PC-3 (cell line): Measurements from ENCODE around the gene DAP3. TPM values are rescaled to one million over a fixed set of nuclear protein-coding genes. Genes with fewer than 3 reads are reported as not detected.
A peak's percentile ranks its signal among the peaks of the same experiment; 100 is the strongest.
"Not testable (repeated sequence)": the region's sequence is repeated elsewhere in the genome, so short reads cannot be mapped to it uniquely, and the experiment has no call there.

Source experiments
- ATAC-seq: fragments of 200-7000 bp; cut with Tn5 transposase; 2 replicates; pipeline ENCODE4 v1.9.1; 2020; ENCODE audit warnings: mild to moderate bottlenecking, moderate library complexity
- BruUV-seq: library from RNA; stranded (reverse); fragments of 400-500 nt; replicated peaks from 2 replicates; lab custom pipeline; 2021; lab: Mats Ljungman, UMichigan
- CTCF ChIA-PET: fragments of 300-600 bp; sonication (Branson Sonifier 250); formaldehyde crosslinking; loops from one replicate; lab custom pipeline; 2022; ENCODE audit warnings: antibody characterized with exemption; lab: Charles Lee
- POLR2A ChIA-PET: fragments of 300-600 bp; sonication (Branson Sonifier 250); formaldehyde crosslinking; loops from one replicate; lab custom pipeline; 2022; ENCODE audit warnings: antibody characterized with exemption; ENCODE audit not compliant: unreplicated experiment; lab: Charles Lee
- DNase-seq: peaks from one replicate; pipeline ENCODE4 v3.0.0-alpha.2; 2015
- H2AFZ ChIP-seq: fragments of 300-600 bp; sonication (generic); 2 replicates; pipeline ENCODE4 v1.6.0; 2016; ENCODE audit warnings: antibody characterized with exemption, low read length
- H3F3A ChIP-seq: fragments of 300-600 bp; sonication (generic); one replicate; pipeline ENCODE4 v1.6.0; 2017; ENCODE audit warnings: antibody characterized with exemption, low read length, control low read depth, mild to moderate bottlenecking; ENCODE audit not compliant: unreplicated experiment
- H3K27ac ChIP-seq: fragments of 300-600 bp; sonication (generic); 2 replicates; pipeline ENCODE4 v1.5.1; 2016; ENCODE audit warnings: mild to moderate bottlenecking, low read length
- H3K27me3 ChIP-seq: fragments of 300-600 bp; sonication (generic); 2 replicates; pipeline ENCODE4 v1.6.1; 2016; ENCODE audit warnings: low read length, mixed read lengths
- H3K36me3 ChIP-seq: fragments of 300-600 bp; sonication (generic); 2 replicates; pipeline ENCODE4 v1.6.1; 2016; ENCODE audit warnings: low read depth, mixed run types, low read length, mixed read lengths
- H3K4me1 ChIP-seq: fragments of 300-600 bp; sonication (generic); 2 replicates; pipeline ENCODE4 v1.5.1; 2016; ENCODE audit warnings: low read length; ENCODE audit not compliant: insufficient read depth
- H3K4me2 ChIP-seq: fragments of 300-600 bp; sonication (generic); 2 replicates; pipeline ENCODE4 v1.6.0; 2016; ENCODE audit warnings: low read length
- H3K4me3 ChIP-seq: fragments of 300-600 bp; sonication (generic); 2 replicates; pipeline ENCODE4 v1.5.1; 2016; ENCODE audit warnings: mild to moderate bottlenecking, low read length, mixed read lengths
- H3K79me2 ChIP-seq: fragments of 300-600 bp; sonication (generic); 2 replicates; pipeline ENCODE4 v1.6.1; 2017; ENCODE audit warnings: low read length, mixed read lengths
- H3K9ac ChIP-seq: fragments of 300-600 bp; sonication (generic); 2 replicates; pipeline ENCODE4 v1.6.0; 2016; ENCODE audit warnings: mild to moderate bottlenecking, low read length
- H3K9me2 ChIP-seq: fragments of 300-600 bp; sonication (generic); replicated peaks from 2 replicates; pipeline ENCODE4 v1.6.1; 2016; ENCODE audit warnings: mixed run types, low read length, mixed read lengths
- H3K9me3 ChIP-seq: fragments of 300-600 bp; sonication (generic); 2 replicates; pipeline ENCODE4 v1.6.1; 2016; ENCODE audit warnings: low read length, mixed read lengths
- H4K20me1 ChIP-seq: fragments of 300-600 bp; sonication (generic); 2 replicates; pipeline ENCODE4 v1.6.1; 2016; ENCODE audit warnings: low read length, mixed read lengths
- EZH2 ChIP-seq: fragments of 300-600 bp; sonication (generic); IDR thresholded peaks from one replicate; pipeline ENCODE4 v1.6.1; 2017; ENCODE audit warnings: antibody characterized with exemption, mild to moderate bottlenecking, low read length; ENCODE audit not compliant: unreplicated experiment
- EZH2phosphoT487 ChIP-seq: fragments of 300-600 bp; sonication (generic); IDR thresholded peaks from 2 replicates; pipeline ENCODE4 v1.6.1; 2018; ENCODE audit warnings: mild to moderate bottlenecking, antibody characterized with exemption, low read length, borderline replicate concordance
- intact Hi-C: fragments of 100-400 bp; cut with micrococcal nuclease; formaldehyde crosslinking; loops from 2 replicates; pipeline ENCODE4 v1.9.0; 2023
- total RNA-seq: library from RNA; depleted of rRNA; stranded (reverse); fragments of >200 nt; gene quantifications from 2 replicates; pipeline ENCODE4 v1.2.3, GENCODE V29; 2014
- TF ChIP-seq, protein P1 (sequence below): fragments of 300-600 bp; sonication (generic); conservative IDR thresholded peaks from 2 replicates; pipeline ENCODE4 v1.5.1; 2017; ENCODE audit warnings: antibody characterized with exemption, low read depth, mild to moderate bottlenecking, low read length

DAP3 gene
- total RNA-seq, 1 experiment from 2014 or later, result 144 TPM

DNA sequence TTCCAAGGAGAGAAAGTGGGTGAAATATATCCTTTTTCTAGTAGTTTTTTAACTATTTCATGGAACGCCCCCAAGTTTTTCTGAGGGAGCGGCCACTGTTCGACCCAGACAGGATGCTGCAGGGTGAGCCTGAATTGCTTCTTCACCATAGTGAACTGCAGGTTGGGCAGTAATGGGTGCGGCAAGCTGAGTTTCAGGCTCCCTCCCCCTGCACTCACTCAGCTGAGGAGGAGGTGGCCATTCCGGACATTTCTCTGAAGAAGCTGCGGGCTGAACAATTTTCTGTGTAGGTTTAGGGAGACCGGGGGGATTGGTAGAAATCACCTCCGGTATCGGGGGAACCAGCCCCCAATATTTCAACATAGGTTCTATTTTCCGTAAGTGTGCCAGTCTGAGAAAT, 8.2 kb downstream of the DAP3 start:
- no peaks in the 10 kb centered on the region for H3K9me2 ChIP-seq
- ChIA-PET POLR2A (no interaction called here), CTCF (no interaction called here)
- TF ChIP-seq EZH2phosphoT487, result no peak
- TF ChIP-seq, protein P1, sequence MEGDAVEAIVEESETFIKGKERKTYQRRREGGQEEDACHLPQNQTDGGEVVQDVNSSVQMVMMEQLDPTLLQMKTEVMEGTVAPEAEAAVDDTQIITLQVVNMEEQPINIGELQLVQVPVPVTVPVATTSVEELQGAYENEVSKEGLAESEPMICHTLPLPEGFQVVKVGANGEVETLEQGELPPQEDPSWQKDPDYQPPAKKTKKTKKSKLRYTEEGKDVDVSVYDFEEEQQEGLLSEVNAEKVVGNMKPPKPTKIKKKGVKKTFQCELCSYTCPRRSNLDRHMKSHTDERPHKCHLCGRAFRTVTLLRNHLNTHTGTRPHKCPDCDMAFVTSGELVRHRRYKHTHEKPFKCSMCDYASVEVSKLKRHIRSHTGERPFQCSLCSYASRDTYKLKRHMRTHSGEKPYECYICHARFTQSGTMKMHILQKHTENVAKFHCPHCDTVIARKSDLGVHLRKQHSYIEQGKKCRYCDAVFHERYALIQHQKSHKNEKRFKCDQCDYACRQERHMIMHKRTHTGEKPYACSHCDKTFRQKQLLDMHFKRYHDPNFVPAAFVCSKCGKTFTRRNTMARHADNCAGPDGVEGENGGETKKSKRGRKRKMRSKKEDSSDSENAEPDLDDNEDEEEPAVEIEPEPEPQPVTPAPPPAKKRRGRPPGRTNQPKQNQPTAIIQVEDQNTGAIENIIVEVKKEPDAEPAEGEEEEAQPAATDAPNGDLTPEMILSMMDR, result no peak
- no peak for TF ChIP-seq EZH2
- no peaks in the 10 kb centered on the region for H3K27me3 ChIP-seq
- H3K4me1 ChIP-seq, result peaks cover 10% of the 10 kb centered on the region; the same call in 1 of the 2 replicates
- DNase-seq (no peak), ATAC-seq (no peak)
- H3K27ac ChIP-seq, result no peak overlapping the region
- no peak overlapping the region for H3K4me2 ChIP-seq
- no peak overlapping the region for H3K9ac ChIP-seq
- peaks cover 31% of the 10 kb centered on the region for H4K20me1 ChIP-seq
- intact Hi-C loops, result no loop called here
- no peak overlapping the region for H2AFZ ChIP-seq
- no peak overlapping the region for H3K4me3 ChIP-seq
- peaks cover 46% of the 10 kb centered on the region for H3K36me3 ChIP-seq
- no TSS peak for BruUV-seq
- H3K9me3 ChIP-seq, result no peaks in the 10 kb centered on the region
- peaks cover 88% of the 10 kb centered on the region for H3K79me2 ChIP-seq
- H3F3A ChIP-seq, result no peaks in the 10 kb centered on the region

DNA sequence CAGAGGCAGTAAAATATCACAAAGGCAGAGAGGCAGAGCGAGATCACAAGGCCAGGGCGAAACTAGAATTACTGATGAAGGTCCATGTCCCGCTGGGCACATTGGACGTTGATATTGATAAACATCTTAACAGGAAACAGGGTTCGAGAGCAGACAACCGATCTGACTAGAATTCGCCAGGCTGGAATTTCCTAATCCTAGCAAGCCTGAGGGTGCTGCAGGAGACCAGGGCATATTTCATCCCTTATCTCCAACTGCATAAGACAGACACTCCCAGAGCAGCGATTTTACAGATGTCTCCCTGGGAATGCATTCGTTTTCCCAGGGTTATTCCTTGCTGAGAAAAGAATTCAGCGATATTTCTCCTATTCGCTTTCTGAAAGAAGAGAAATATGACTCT, 8.7 kb downstream of the DAP3 start:
- DNase-seq, H3K4me2 ChIP-seq, ATAC-seq, H3F3A ChIP-seq, H3K9me3 ChIP-seq, H3K27ac ChIP-seq, H3K9me2 ChIP-seq, H3K27me3 ChIP-seq, CTCF ChIA-PET, H3K4me3 ChIP-seq, H2AFZ ChIP-seq, BruUV-seq, H3K9ac ChIP-seq, POLR2A ChIA-PET: not testable (repeated sequence)
- Histone ChIP-seq H3K36me3 (peaks cover 40% of the 10 kb centered on the region), H4K20me1 (peaks cover 31% of the 10 kb centered on the region), H3K4me1 (peaks cover 10% of the 10 kb centered on the region; the same call in 1 of the 2 replicates), H3K79me2 (peaks cover 88% of the 10 kb centered on the region)
- intact Hi-C loops, result loop anchor here (1.0 kb wide), 1 partner anchor 160 kb away; the partner anchor contains the start of gene GON4L

DNA sequence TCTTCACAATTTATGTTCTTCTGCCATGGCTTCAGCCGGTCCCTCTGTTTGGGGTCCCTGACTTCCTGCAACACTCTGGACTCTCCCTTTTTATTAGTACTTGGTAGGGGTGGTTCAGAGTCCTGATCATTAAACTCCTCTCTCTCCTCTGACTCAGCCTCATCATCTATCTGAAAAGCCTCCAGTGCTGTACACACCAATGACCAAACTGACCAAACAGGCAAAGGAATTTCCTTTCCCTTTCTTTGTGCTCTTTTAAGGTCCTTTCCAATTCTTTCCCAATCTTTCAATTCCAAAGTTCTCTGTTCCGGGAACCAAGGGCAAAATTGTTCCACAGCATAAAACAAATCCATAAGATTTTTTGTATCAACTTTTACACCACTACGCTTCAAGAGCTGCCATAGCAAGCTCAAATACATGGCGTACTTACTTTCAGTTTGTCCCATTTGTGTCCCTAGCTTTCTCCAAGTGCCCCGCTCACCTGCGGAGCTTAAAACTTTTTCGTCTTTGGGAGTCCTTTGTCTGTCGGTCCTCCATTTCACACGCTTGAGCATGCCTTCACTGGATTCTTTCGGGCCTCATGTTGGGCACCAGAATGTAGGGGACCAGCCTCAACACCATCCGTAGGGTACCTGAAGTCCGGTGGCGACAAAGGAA, 9.6 kb downstream of the DAP3 start:
- TF ChIP-seq EZH2phosphoT487, result no peak
- TF ChIP-seq EZH2, result no peak
- TF ChIP-seq, protein P1, result no peak
- H2AFZ ChIP-seq, result no peak overlapping the region
- H3K27me3 ChIP-seq, result no peaks in the 10 kb centered on the region
- no peaks in the 10 kb centered on the region for H3K9me3 ChIP-seq
- H3K4me1 ChIP-seq, result peaks cover 10% of the 10 kb centered on the region; the same call in 1 of the 2 replicates
- no peaks in the 10 kb centered on the region for H3F3A ChIP-seq
- H3K27ac ChIP-seq, result no peak overlapping the region
- H4K20me1 ChIP-seq, result peaks cover 31% of the 10 kb centered on the region
- H3K36me3 ChIP-seq, result peaks cover 31% of the 10 kb centered on the region
- H3K4me3 ChIP-seq, result no peak overlapping the region
- no peak overlapping the region for H3K9ac ChIP-seq
- H3K4me2 ChIP-seq, result no peak overlapping the region
- POLR2A ChIA-PET, result no interaction called here
- ATAC-seq (peak; percentile 89), DNase-seq (peak; percentile 40)
- H3K9me2 ChIP-seq, result no peaks in the 10 kb centered on the region
- intact Hi-C loops, result loop anchor here (1.0 kb wide), 1 partner anchor 159 kb away; the partner anchor contains the start of gene GON4L
- H3K79me2 ChIP-seq, result peaks cover 88% of the 10 kb centered on the region
- CTCF ChIA-PET, result interaction anchor here (0.6 kb wide), 1 partner anchor 1151 kb away, joined by 3 read pairs; no protein-coding TSS in a partner anchor
- BruUV-seq, result no TSS peak

DNA sequence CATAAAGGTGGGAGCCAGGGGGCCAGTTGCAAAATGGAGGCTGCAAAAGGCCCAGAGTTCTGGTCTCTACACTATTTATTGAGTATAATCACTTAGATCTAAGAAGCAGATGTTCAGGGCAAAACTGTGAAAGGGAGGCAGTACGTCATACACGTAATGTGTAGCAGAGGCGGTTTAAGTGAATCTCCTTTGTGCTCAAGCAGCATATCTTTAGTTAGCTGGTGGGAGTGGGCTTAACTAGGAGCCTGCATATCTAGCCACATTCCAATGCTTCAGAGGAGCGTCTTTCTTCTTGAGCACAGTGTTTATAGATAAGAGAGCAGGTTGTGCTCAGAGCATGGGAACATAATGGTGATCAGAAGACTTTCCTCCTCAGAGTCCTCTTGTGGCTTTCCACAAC, 10.2 kb downstream of the DAP3 start:
- H3K27ac ChIP-seq, DNase-seq, H3K9me3 ChIP-seq, H3K4me3 ChIP-seq, H3F3A ChIP-seq, H2AFZ ChIP-seq, H3K27me3 ChIP-seq, H3K4me2 ChIP-seq, POLR2A ChIA-PET, H3K9ac ChIP-seq, H3K9me2 ChIP-seq, intact Hi-C loops, BruUV-seq, ATAC-seq: not testable (repeated sequence)
- Histone ChIP-seq H3K4me1 (peaks cover 10% of the 10 kb centered on the region; the same call in 1 of the 2 replicates), H4K20me1 (peaks cover 30% of the 10 kb centered on the region), H3K36me3 (peaks cover 28% of the 10 kb centered on the region), H3K79me2 (peaks cover 88% of the 10 kb centered on the region)
- CTCF ChIA-PET, result interaction anchor here (0.6 kb wide), 1 partner anchor 1152 kb away, joined by 3 read pairs; no protein-coding TSS in a partner anchor

DNA sequence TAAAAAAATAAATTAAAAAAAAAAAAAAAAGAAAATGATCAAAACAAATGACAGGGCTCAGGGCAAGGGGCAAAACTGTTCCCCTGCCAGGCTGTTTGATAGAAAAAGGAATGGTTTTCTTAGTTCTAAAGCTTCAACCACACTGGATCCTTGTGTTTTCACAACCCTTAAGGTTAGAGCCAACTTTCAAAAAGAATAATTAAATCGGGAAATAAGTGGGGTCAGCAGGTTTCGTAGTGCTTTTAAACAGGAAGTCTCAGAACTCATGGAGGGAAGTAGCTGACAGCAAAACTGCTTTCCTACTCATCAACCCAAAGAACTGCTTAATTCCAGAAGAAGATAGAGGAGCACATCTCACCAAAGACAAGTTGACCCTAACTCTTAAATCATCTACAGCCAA, 12.8 kb downstream of the DAP3 start:
- peaks cover 10% of the 10 kb centered on the region; the same call in 1 of the 2 replicates for H3K4me1 ChIP-seq
- intact Hi-C loops, H3K9me2 ChIP-seq, POLR2A ChIA-PET, H3K4me2 ChIP-seq, H3K9ac ChIP-seq, H3K27me3 ChIP-seq, H3K4me3 ChIP-seq, CTCF ChIA-PET, H3K9me3 ChIP-seq, H3K27ac ChIP-seq, DNase-seq, BruUV-seq, H3F3A ChIP-seq, ATAC-seq, H2AFZ ChIP-seq: not testable (repeated sequence)
- H3K79me2 ChIP-seq, result peaks cover 87% of the 10 kb centered on the region
- H4K20me1 ChIP-seq, result peaks cover 23% of the 10 kb centered on the region
- peaks cover 13% of the 10 kb centered on the region for H3K36me3 ChIP-seq
